NCI-H187 treated with DMSO at 0.1 percent for 48 hours (cell line): ENCODE results near the gene PLD1.
A peak's percentile ranks its signal among the peaks of the same experiment; 100 is the strongest.
"Not testable (repeated sequence)": the region's sequence is repeated elsewhere in the genome, so short reads cannot be mapped to it uniquely, and the experiment has no call there.

Experiments
- DNase-seq: peaks from one replicate; lab custom pipeline; 2025; lab: John Stamatoyannopoulos, UW

The PLD1 gene

GRCh38 chr3:171663805-171664204 is 146.5 kb downstream of the PLD1 start:
- no peak for DNase-seq

- DNase-seq, result no peak
Observed at GRCh38 chr3:171661484-171661883, 148.8 kb downstream of the PLD1 start.

GRCh38 chr3:171660188-171660587 is 150.1 kb downstream of the PLD1 start:
- DNase-seq, result no peak

- DNase-seq, result no peak
Observed at GRCh38 chr3:171658841-171659240, 151.4 kb downstream of the PLD1 start.

- no peak for DNase-seq
Observed at GRCh38 chr3:171654809-171655208, 155.5 kb downstream of the PLD1 start.

- DNase-seq, result no peak
Observed at GRCh38 chr3:171654326-171654725, 156.0 kb downstream of the PLD1 start.

- DNase-seq, result no peak
Observed at GRCh38 chr3:171653701-171654100, 156.6 kb downstream of the PLD1 start.

GRCh38 chr3:171652932-171653331 is 157.4 kb downstream of the PLD1 start:
- DNase-seq, result no peak

GRCh38 chr3:171649911-171650592 is 160.2 kb downstream of the PLD1 start:
- no peak for DNase-seq

GRCh38 chr3:171649267-171649666 is 161.0 kb downstream of the PLD1 start:
- no peak for DNase-seq

- DNase-seq, result no peak
Observed at GRCh38 chr3:171648069-171648468, 162.2 kb downstream of the PLD1 start.

- DNase-seq, result no peak
Observed at GRCh38 chr3:171646357-171647133, 163.7 kb downstream of the PLD1 start.

GRCh38 chr3:171644681-171645080 is 165.6 kb downstream of the PLD1 start:
- peak; percentile 27 for DNase-seq

- no peak for DNase-seq
Observed at GRCh38 chr3:171643681-171644080, 166.6 kb downstream of the PLD1 start.

- DNase-seq, result no peak
Observed at GRCh38 chr3:171643033-171643432, 167.2 kb downstream of the PLD1 start.

- DNase-seq, result no peak
Observed at GRCh38 chr3:171640520-171641412, 169.5 kb downstream of the PLD1 start.

GRCh38 chr3:171636666-171637065 is 173.6 kb downstream of the PLD1 start:
- DNase-seq, result no peak

- no peak for DNase-seq
Observed at GRCh38 chr3:171632766-171633165, 177.5 kb downstream of the PLD1 start.

GRCh38 chr3:171626799-171627198 is 183.5 kb downstream of the PLD1 start:
- DNase-seq, result not testable (repeated sequence)

- DNase-seq, result no peak
Observed at GRCh38 chr3:171622126-171622525, 188.2 kb downstream of the PLD1 start.

GRCh38 chr3:171620825-171621434 is 189.4 kb downstream of the PLD1 start:
- no peak for DNase-seq

- DNase-seq, result no peak
Observed at GRCh38 chr3:171616798-171617197, 193.5 kb downstream of the PLD1 start.
